Adrenal gland (tissue), 12 donors: ENCODE measurements around the gene DNAJC10. TPM values are rescaled to one million over a fixed set of nuclear protein-coding genes. Genes with fewer than 3 reads are reported as not detected.

Experiments
- DNase-seq, 7 donors: peaks; one replicate each; pipeline ENCODE4 v3.0.0-alpha.2; 2019 to 2020
- H3K27ac ChIP-seq, 5 donors: fragments of 200-600 bp; sonication (generic) in 4 of 5; 1 replicate in 3 of 5; 2 replicates in 2 of 5; pipeline versions ENCODE4 v1.5.1 to v1.8.0; 2016 to 2020; ENCODE audit warnings: mild to moderate bottlenecking in 1 of 5
- H3K27me3 ChIP-seq: fragments of 200-600 bp; 2 replicates; pipeline ENCODE4 v1.8.0; 2021
- H3K36me3 ChIP-seq, 2 donors: fragments of 200-600 bp; replicated peaks in 1 of 2; 1 replicate in 1 of 2; 2 replicates in 1 of 2; pipeline versions ENCODE4 v1.5.1 to v1.8.0; 2018 to 2022
- H3K4me1 ChIP-seq, 2 donors: fragments of 200-600 bp; replicated peaks in 1 of 2; 1 replicate in 1 of 2; 2 replicates in 1 of 2; pipeline versions ENCODE4 v1.5.1 to v1.8.0; 2018 to 2021
- H3K4me3 ChIP-seq, 4 donors: fragments of 200-600 bp; sonication (generic) in 3 of 4; one replicate each; pipeline ENCODE4 v1.5.1; 2016 to 2018
- H3K9me3 ChIP-seq, 3 donors: fragments of 200-600 bp; sonication (generic) in 1 of 3; replicated peaks in 1 of 3; 1 replicate in 2 of 3; 2 replicates in 1 of 3; pipeline versions ENCODE4 v1.5.1 to v1.8.0; 2016 to 2021
- CTCF ChIP-seq, 6 experiments: fragments of 450-650 bp in 4 of 6; fragments of 200-600 bp in 2 of 6; sonication (generic) in 1 of 6; IDR thresholded peaks; 1 replicate in 5 of 6; 2 replicates in 1 of 6; pipeline versions ENCODE4 v1.5.1 to v1.8.0; 2016 to 2021; ENCODE audit warnings: antibody characterized with exemption in 6 of 6, mild to moderate bottlenecking in 2 of 6, moderate library complexity in 1 of 6
- POLR2A ChIP-seq, 2 donors: fragments of 450-650 bp; IDR thresholded peaks; one replicate each; pipeline ENCODE4 v1.6.1; 2017; ENCODE audit warnings: antibody characterized with exemption in 2 of 2, mild to moderate bottlenecking in 2 of 2, moderate library complexity in 1 of 2
- WGBS, 4 donors: extraction: QIAGEN DNeasy Blood & Tissue Kit in 2 of 4; methylation state at CpG; one replicate each; pipeline versions ENCODE4 v1.1.5 to v1.1.7; 2013 to 2017; 5-methylcytosine and 5-hydroxymethylcytosine counted together
- intact Hi-C, 2 donors: fragments of 100-400 bp; cut with DNase I; formaldehyde crosslinking; loops; one replicate each; pipeline versions ENCODE4 v1.14.1 to v1.15.0; 2022 to 2023
- polyA plus RNA-seq, 3 donors: library from polyadenylated mRNA; stranded (reverse); fragments of 200-250 nt in 2 of 3; fragments of 350-450 nt in 1 of 3; fragmentation: Illumina TruSeq in 1 of 3; extraction: RNeasy Lipid Tissue Mini Kit (QIAGEN cat#74804) in 1 of 3; gene quantifications; one replicate each; pipeline ENCODE4 v1.2.3, GENCODE V29; 2013 to 2014
- total RNA-seq, 9 donors: library from RNA; depleted of rRNA in 4 of 9; stranded (reverse); fragments of >200 nt in 4 of 9; fragments of 120-200 nt in 1 of 9; fragmentation: NEBNext Ultra II Directional in 1 of 9; extraction: Animal tissue kit (Norgen Biotek cat#: 25700) in 1 of 9; gene quantifications; one replicate each; pipeline versions ENCODE4 v1.1.0 to v1.2.4, GENCODE V29; 2013 to 2023
- donor health status: healthy with polysubstance abuse.
- donor health status: Bipolar disorder and iron deficiency.
- donor health status: DM: yes; HTN: yes; CAD: no.
- donor health status: DM: no; HTN: no; CAD: no.
- donor health status: DM: no; HTN: no; CAD: no.
- donor health status: DM: yes; HTN: yes; CAD: no.

DNAJC10 gene
- total and polyA plus RNA-seq, 12 donors, result 16.7 to 88.3 (median 41.1) TPM

- Histone ChIP-seq H3K36me3 (no peaks in the 10 kb centered on the region), H3K4me1 (no peaks in the 10 kb centered on the region), H3K27me3 (no peaks in the 10 kb centered on the region), H3K9me3 (no peaks in the 10 kb centered on the region), H3K4me3 (no peak overlapping the region), H3K27ac (no peak overlapping the region)
- intact Hi-C loops, result no loop called here
- WGBS, 4 donors, result 57 to 71% (median 68%) methylated on average over 1 of the region's 1 CpG
- no peak for DNase-seq
- TF ChIP-seq POLR2A (IDR thresholded peaks at IDR 0.05), result no peak
- TF ChIP-seq CTCF (IDR thresholded peaks at IDR 0.05), result no peak
These were observed 10.3 kb upstream of the DNAJC10 start for GRCh38 chr2:182705761-182706160.

- no peak for DNase-seq
- intact Hi-C loops, result no loop called here
- no peaks in the 10 kb centered on the region for H3K27me3 ChIP-seq
- H3K36me3 ChIP-seq, result no peaks in the 10 kb centered on the region
- H3K9me3 ChIP-seq, result no peaks in the 10 kb centered on the region
- TF ChIP-seq POLR2A (IDR thresholded peaks at IDR 0.05) (no peak), CTCF (IDR thresholded peaks at IDR 0.05) (no peak)
- H3K27ac ChIP-seq, result no peak overlapping the region
- H3K4me3 ChIP-seq, result no peak overlapping the region
- no peaks in the 10 kb centered on the region for H3K4me1 ChIP-seq
- 85 to 96% (median 91%) methylated on average over 2 of the region's 2 CpGs for WGBS, 4 donors
These were observed 9.3 kb upstream of the DNAJC10 start for GRCh38 chr2:182706751-182707150.

- H3K4me3 ChIP-seq, result no peak overlapping the region
- no peak overlapping the region for H3K27ac ChIP-seq
- no peaks in the 10 kb centered on the region for H3K36me3 ChIP-seq
- H3K27me3 ChIP-seq, result no peaks in the 10 kb centered on the region
- H3K4me1 ChIP-seq, result peaks cover 0 to 19% of the 10 kb centered on the region in 2 donors
- H3K9me3 ChIP-seq, result no peaks in the 10 kb centered on the region
- intact Hi-C loops, result no loop called here
- DNase-seq, result no peak
- TF ChIP-seq CTCF (IDR thresholded peaks at IDR 0.05), result no peak
- TF ChIP-seq POLR2A (IDR thresholded peaks at IDR 0.05), result no peak
These were observed 2.5 kb upstream of the DNAJC10 start for GRCh38 chr2:182713601-182714000.

- Histone ChIP-seq H3K36me3 (no peaks in the 10 kb centered on the region), H3K4me1 (peaks cover 0 to 19% of the 10 kb centered on the region in 2 donors), H3K4me3 (peak overlapping the region; percentile 48 to 95 (median 73)), H3K27ac (peak overlapping the region; percentile 17 to 87 (median 57)), H3K9me3 (no peaks in the 10 kb centered on the region), H3K27me3 (no peaks in the 10 kb centered on the region)
- WGBS, 4 donors, result 3 to 4% (median 3%) methylated on average over 9 of the region's 9 CpGs
- intact Hi-C loops, result no loop called here
- TF ChIP-seq CTCF (IDR thresholded peaks at IDR 0.05) (peak in 2 of 6 experiments; percentile 8 to 22), POLR2A (IDR thresholded peaks at IDR 0.05) (no peak)
- no peak for DNase-seq
These were observed 751 bp upstream of the DNAJC10 start for GRCh38 chr2:182715121-182715891.
